Measurements from ENCODE around the gene ST7. TPM values are rescaled to one million over a fixed set of nuclear protein-coding genes. Genes with fewer than 3 reads are reported as not detected.

The ST7 gene
- total and polyA plus RNA-seq, 2 of the 8 experiments (the other 6 are each of a cell fraction or from before 2014, with no cell fraction given) = 16.3 to 18.0 TPM

- FAIRE-seq = no peak
- H3K14ac ChIP-seq (ENCODE audit: insufficient read length) = no peak overlapping the region
- no peak overlapping the region for H3K27ac ChIP-seq (ENCODE audit: low read depth, low read length)
- H2BK20ac ChIP-seq (ENCODE audit: low read length) = no peak overlapping the region
- H3K23ac ChIP-seq (ENCODE audit: insufficient read length) = no peak overlapping the region
- no peak overlapping the region for H3K4me3 ChIP-seq (ENCODE audit: extremely low read depth in 1 of 4, insufficient read depth in 2 of 4, low read depth in 3 of 4, low read length in 4 of 4)
- no peaks in the 10 kb centered on the region for H3K27me3 ChIP-seq (replicated peaks in 1 of 4; ENCODE audit: control insufficient read depth in 3 of 4, extremely low read depth in 1 of 4, insufficient read depth in 3 of 4, low read length in 3 of 4)
- H3K79me1 ChIP-seq (ENCODE audit: low read depth, low read length) = no peaks in the 10 kb centered on the region
- ChIA-PET POLR2A (ENCODE audit: partially characterized antibody) (interaction anchor here (0.6 to 1.3 kb wide), 2 partner anchors 26 to 116 kb away, joined by 3 read pairs; partner anchors contain the start of gene ST7), CTCF (ENCODE audit: partially characterized antibody) (interaction anchor here (1.2 to 2.3 kb wide), 3 partner anchors 9 to 140 kb away, joined by 3 to 8 read pairs (median 5); no protein-coding TSS in a partner anchor)
- H4K8ac ChIP-seq (ENCODE audit: extremely low read depth, insufficient read depth, low read length) = no peak overlapping the region
- 94% methylated on average over 3 of the region's 3 CpGs; no CpG with 5 or more reads in 1 of the 2 experiments for WGBS, 2 experiments (ENCODE audit: extremely low coverage in 1 of 2, insufficient coverage in 1 of 2, insufficient read length in 1 of 2, insufficient replicate concordance in 2 of 2, low coverage in 1 of 2, low lambda C conversion rate in 2 of 2, missing lambda C conversion rate in 1 of 2)
- H3K4ac ChIP-seq (replicated peaks; ENCODE audit: insufficient read length, low read depth, low read length) = no peak overlapping the region
- no peak overlapping the region for H2AFZ ChIP-seq (ENCODE audit: low read length)
- H4K5ac ChIP-seq (ENCODE audit: insufficient read length, low read depth, low read length) = no peak overlapping the region
- H3K56ac ChIP-seq (replicated peaks; ENCODE audit: insufficient read length, low read depth, low read length) = no peak overlapping the region
- no peaks in the 10 kb centered on the region for H3K36me3 ChIP-seq (ENCODE audit: control insufficient read depth in 2 of 4, insufficient read depth in 4 of 4, low read length in 3 of 4)
- no peaks in the 10 kb centered on the region for H4K20me1 ChIP-seq (replicated peaks in 1 of 2; ENCODE audit: control insufficient read depth in 1 of 2, insufficient read depth in 2 of 2, low read length in 2 of 2)
- H2BK120ac ChIP-seq (replicated peaks; ENCODE audit: low read depth, low read length) = no peak overlapping the region
- H3K79me2 ChIP-seq (ENCODE audit: control insufficient read depth in 1 of 2, insufficient read depth in 2 of 2, low read length in 2 of 2) = peaks cover 0 to 9% of the 10 kb centered on the region in 2 experiments; a peak in 1 of 4 replicates
- no peak for DNase-seq (ENCODE audit: low read depth in 1 of 2, low spot score in 2 of 2)
- H2BK5ac ChIP-seq (ENCODE audit: low read depth, low read length) = no peak overlapping the region
- no peak overlapping the region for H3K4me2 ChIP-seq (ENCODE audit: insufficient read depth in 1 of 2, low read depth in 2 of 2, low read length in 2 of 2)
- H2AK5ac ChIP-seq (ENCODE audit: low read depth, low read length) = no peak overlapping the region
- no peaks in the 10 kb centered on the region for H3K23me2 ChIP-seq (ENCODE audit: low read depth, low read length)
- no peak overlapping the region for H3K18ac ChIP-seq (ENCODE audit: extremely low read depth, low read length)
- H4K91ac ChIP-seq (replicated peaks; ENCODE audit: insufficient read length, low read length) = no peak overlapping the region
- no peaks in the 10 kb centered on the region for H3K9me3 ChIP-seq (ENCODE audit: insufficient read depth in 2 of 2, low read depth in 1 of 2, low read length in 1 of 2)
- no peaks in the 10 kb centered on the region; a peak in 1 of 7 replicates for H3K4me1 ChIP-seq (replicated peaks in 1 of 4; ENCODE audit: control insufficient read depth in 3 of 4, insufficient read depth in 4 of 4, low read length in 3 of 4)
- H2BK12ac ChIP-seq (ENCODE audit: low read depth, low read length) = no peak overlapping the region
- no peak overlapping the region for H2BK15ac ChIP-seq (ENCODE audit: low read length)
- H3K9ac ChIP-seq (replicated peaks in 1 of 4; ENCODE audit: extremely low read depth in 1 of 4, low read depth in 3 of 4, low read length in 3 of 4) = no peak overlapping the region
- TF ChIP-seq POU5F1 (IDR thresholded peaks at IDR 0.05; ENCODE audit: low read depth, low read length) (no peak), RFX5 (IDR thresholded peaks at IDR 0.05; ENCODE audit: borderline replicate concordance, low read depth, low read length) (no peak), SP1 (IDR thresholded peaks at IDR 0.05; ENCODE audit: low read depth, low read length) (no peak), ATF2 (IDR thresholded peaks at IDR 0.05; ENCODE audit: low read length) (no peak), SIN3A (conservative IDR thresholded peaks at IDR 0.05 in 1 of 2, IDR thresholded peaks at IDR 0.05 in 1 of 2; ENCODE audit: low read depth in 1 of 2, low read length in 2 of 2) (no peak), RXRA (IDR thresholded peaks at IDR 0.05; ENCODE audit: insufficient read depth, low read depth, low read length) (no peak), SRF (IDR thresholded peaks at IDR 0.05; ENCODE audit: low read depth, low read length) (no peak), TCF12 (IDR thresholded peaks at IDR 0.05; ENCODE audit: low read depth, low read length) (no peak), SIX5 (IDR thresholded peaks at IDR 0.05; ENCODE audit: low read depth, low read length) (no peak), CEBPB (IDR thresholded peaks at IDR 0.05; ENCODE audit: low read depth, low read length) (no peak), HDAC2 (IDR thresholded peaks at IDR 0.05; ENCODE audit: borderline replicate concordance in 1 of 2, low read depth in 2 of 2, low read length in 2 of 2) (no peak), E2F6 (IDR thresholded peaks at IDR 0.05) (no peak)
These were observed 26.1 kb downstream of the ST7 start for GRCh38 chr7:116979430-116979829.

Measured in H1 (cell line).